HL-60/S4 treated with retinoic acid at 250 ng/mL for 4 days and 3 days (cell line): ENCODE measurements around the gene CFAP70.

Experiments
- in situ Hi-C: fragments of 300-500 bp; cut with MboI; formaldehyde crosslinking; loops from 2 replicates; pipeline ENCODE4 v1.7.0; 2022; ENCODE audit warnings: low sequenced_read_pairs

CFAP70 gene

DNA sequence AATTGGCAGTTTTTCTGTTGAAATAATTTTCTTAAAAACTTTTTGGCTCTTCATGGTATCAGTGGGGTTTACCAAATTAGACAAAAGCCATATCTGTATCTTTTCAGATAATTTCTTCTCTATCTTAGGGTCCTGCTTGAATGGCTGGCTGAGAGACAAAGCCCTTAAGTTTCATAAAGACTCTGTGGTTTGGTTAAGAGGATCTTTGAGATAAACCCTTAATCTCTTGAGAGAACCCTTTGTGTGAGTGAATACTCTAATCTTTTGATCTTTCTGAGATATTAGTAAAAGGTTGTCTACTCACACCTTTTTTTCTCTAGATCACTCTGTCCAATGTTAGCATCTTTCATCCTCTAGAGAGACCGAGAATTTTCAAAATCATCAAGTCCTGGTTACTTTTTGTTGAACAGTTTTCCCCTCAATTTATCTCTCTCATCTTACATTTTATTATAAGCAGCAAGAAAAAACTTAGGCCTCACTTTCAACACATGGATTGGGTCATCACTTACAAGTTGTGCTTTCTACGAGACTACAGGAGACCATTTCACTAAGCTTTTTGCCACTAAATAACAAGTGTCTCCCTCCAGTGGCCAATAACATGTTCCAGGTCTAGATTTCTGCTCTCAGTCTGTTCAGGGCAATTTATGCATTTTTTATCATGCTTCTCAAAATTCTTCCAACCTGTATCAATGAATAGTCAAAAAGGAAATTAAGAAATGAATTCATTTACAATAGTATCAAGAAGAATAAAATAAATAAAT lies 140.1 kb downstream of the CFAP70 start:
- in situ Hi-C loops, result no loop called here

DNA sequence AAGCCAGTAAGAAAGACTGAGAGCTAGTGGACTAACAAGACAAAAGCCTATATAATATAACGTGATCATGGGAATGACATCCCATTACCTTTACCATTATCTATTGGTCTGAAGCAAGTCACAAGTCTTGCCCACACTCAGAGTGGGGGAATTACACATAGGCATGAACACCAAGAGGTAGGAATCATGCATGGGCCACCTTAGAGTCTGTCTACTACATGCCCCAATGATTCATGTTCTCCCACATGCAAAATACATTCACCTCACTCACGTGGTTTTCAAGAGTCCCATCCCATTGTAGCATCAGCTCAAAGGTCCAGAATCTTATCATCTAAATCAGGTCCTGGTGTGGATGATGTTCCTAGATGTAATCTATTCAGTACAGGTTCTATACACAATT lies 141.0 kb downstream of the CFAP70 start:
- in situ Hi-C loops, result no loop called here

GRCh38 chr10:73215749-73216148 lies 142.9 kb downstream of the CFAP70 start:
- in situ Hi-C loops, result no loop called here

DNA sequence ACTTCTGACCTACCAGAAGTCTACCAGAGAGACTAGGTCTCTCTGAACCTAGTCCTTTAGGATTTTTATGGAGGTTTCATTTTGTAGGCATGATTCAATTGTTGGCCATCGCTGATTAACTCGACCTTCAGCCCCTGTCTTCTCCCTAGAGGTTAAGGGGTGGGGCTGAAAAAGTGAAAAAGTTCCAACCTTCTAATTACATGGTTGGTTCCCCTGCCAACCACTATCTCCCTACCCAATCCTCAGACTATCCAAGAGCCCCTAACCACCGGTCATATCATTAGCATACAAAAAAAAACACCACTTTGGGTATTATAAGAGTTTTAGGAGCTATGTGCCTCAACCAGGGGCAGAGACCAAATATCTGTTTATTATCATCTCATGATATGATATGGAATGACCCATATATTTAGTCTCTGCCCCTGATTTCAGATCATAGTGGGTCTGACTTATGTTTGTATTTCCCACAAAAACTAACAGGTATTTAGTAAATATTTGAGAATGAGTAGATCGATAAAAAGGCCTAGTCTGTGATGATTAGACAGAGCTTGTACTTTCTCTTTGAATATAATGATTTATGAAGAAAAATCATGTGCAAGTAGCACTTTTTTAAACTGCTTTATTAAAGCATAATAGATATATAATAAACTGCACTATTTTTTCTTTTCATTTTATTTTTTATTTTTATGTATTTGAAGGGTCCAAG lies 147.4 kb downstream of the CFAP70 start:
- in situ Hi-C loops, result no loop called here

GRCh38 chr10:73210395-73211105 lies 148.1 kb downstream of the CFAP70 start:
- in situ Hi-C loops, result no loop called here

- in situ Hi-C loops, result no loop called here
Measured at GRCh38 chr10:73209705-73210104, 149.0 kb downstream of the CFAP70 start.

DNA sequence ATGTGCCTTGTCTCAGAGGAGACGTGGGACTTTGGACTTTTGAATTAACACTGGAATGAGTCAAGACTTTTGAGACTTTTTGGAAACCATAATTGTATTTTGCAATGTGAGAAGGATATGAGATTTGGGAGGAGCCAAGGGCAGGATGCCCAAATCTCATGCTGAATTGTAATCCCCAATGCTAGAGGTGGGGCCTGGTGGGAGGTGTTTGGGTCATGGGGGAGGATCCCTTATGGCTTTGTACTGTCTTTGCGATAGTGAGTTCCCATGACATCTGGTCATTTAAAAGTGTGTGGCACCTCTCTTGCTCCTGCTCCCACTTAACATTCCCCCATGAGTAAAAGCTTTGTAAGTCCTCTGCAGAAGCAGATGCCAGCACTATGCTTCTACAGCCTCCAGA lies 150.8 kb downstream of the CFAP70 start:
- in situ Hi-C loops, result no loop called here

- in situ Hi-C loops, result no loop called here
Measured at GRCh38 chr10:73206385-73206784, 152.3 kb downstream of the CFAP70 start.

DNA sequence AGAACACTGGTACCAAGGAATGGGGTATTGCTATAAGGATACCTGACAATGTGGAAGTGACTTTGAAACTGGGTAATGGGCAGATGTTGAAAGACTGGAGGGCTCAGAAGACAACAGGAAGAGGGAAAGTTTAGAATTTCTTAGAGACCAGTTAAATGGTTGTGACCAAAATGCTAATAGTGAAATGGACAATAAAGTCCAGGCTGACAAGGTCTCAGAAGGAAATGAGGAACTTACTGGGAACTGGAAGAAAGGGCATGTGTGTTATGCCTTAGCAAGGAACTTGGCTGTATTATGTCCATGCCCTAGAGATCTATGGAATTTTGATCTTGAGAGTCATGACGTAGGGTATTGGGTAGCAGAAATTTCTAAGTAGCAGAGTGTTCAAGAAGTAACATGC lies 152.8 kb downstream of the CFAP70 start:
- in situ Hi-C loops, result no loop called here

DNA sequence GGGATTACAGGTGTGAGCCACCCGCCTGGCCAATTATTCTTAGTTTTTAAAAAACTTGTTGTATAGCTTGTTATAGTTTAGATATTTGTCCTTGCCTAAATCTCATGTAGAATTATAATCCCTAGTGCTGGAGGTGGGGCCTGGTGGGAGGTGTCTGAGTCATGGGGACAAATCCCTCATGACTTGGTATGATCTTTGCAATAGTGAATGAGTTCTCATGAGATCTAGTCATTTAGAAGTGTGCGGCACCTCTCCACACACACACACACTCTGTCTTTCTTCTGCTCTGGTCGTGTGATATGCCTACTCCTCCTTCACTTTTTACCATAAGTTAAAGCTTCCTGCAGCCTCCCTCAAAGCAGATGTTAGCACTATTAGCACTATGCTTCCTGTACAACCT lies 153.6 kb downstream of the CFAP70 start:
- in situ Hi-C loops, result no loop called here
